ENCODE data around the gene CASP9.

Gene CASP9

DNA sequence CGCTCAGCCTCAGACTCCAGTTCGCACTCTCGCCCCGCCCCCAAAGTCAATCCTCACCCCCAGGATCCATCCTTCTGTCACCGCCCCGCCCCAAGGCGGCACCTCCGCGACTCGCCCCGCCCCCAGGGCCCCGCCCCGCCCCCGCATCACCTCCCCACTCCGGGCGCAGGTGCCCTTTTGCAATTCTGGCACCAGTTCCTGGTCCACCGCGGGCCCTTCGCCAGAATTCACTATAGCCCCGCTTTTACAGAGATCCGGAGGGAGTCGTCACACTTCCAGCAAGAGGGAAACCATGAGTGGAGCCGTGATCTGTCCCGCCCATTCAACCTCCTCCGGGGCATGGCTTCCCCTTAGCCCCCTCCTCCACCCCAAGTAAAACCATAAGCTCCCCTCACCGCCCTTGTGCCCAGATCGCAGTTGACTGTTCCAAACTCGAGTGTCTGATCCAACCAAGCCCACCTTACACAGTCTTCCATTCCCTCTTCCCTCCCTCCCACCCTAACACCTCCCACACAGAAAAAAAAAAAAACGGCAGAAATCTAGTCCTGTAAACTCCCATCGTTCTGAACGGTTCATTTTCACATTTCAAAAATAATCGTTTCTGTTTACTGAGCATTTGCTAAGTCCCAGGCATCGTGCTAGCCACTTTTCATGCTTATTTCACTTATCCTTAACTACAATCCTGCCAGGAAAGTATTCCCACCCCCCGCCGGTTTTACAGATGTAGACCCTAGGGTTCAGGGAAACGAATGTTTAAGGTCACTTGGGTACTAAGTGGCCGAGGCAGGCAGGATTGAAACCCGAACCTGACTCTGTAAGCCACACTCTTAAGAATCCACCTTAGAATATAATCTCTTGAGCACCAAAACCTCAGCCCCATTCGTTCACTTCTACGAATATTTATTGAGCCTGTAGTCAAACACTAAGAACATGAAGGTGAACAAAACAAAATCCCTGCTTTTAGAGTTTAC is 1.3 kb upstream of the CASP9 start:
- Histone ChIP-seq H3K27ac (replicated peaks) (peak overlapping the region; percentile 71), H3K4me3 (replicated peaks; ENCODE audit: insufficient read depth, low read length) (peak overlapping the region; percentile 43), H3K27me3 (ENCODE audit: insufficient read depth, poor library complexity, severe bottlenecking) (no peaks in the 10 kb centered on the region)
- DNase-seq (ENCODE audit: low read depth in 1 of 2, low spot score in 1 of 2): peak in 1 of 2 experiments; percentile 97
- TF ChIP-seq GABPA (IDR thresholded peaks at IDR 0.05; ENCODE audit: low read depth): no peak
- TF ChIP-seq CTCF (IDR thresholded peaks at IDR 0.05; ENCODE audit: insufficient read depth, low read length): no peak
- TF ChIP-seq POLR2AphosphoS5 (IDR thresholded peaks at IDR 0.05; ENCODE audit: low read depth): no peak
- TF ChIP-seq REST (IDR thresholded peaks at IDR 0.05; ENCODE audit: insufficient replicate concordance, low read depth): no peak
- TF ChIP-seq SPI1 (IDR thresholded peaks at IDR 0.05; ENCODE audit: borderline replicate concordance, low read depth): no peak

GRCh38 chr1:15524283-15525049 is 451 bp upstream of the CASP9 start:
- peak; percentile 90 to 99 for DNase-seq (ENCODE audit: low read depth in 1 of 2, low spot score in 1 of 2)
- no peak for TF ChIP-seq POLR2AphosphoS5 (IDR thresholded peaks at IDR 0.05; ENCODE audit: low read depth)
- no peak for TF ChIP-seq SPI1 (IDR thresholded peaks at IDR 0.05; ENCODE audit: borderline replicate concordance, low read depth)
- no peak for TF ChIP-seq CTCF (IDR thresholded peaks at IDR 0.05; ENCODE audit: insufficient read depth, low read length)
- TF ChIP-seq REST (IDR thresholded peaks at IDR 0.05; ENCODE audit: insufficient replicate concordance, low read depth): no peak
- no peak for TF ChIP-seq GABPA (IDR thresholded peaks at IDR 0.05; ENCODE audit: low read depth)
- no peaks in the 10 kb centered on the region for H3K27me3 ChIP-seq (ENCODE audit: insufficient read depth, poor library complexity, severe bottlenecking)
- peak overlapping the region; percentile 43 for H3K4me3 ChIP-seq (replicated peaks; ENCODE audit: insufficient read depth, low read length)
- peak overlapping the region; percentile 95 for H3K27ac ChIP-seq (replicated peaks)

DNA sequence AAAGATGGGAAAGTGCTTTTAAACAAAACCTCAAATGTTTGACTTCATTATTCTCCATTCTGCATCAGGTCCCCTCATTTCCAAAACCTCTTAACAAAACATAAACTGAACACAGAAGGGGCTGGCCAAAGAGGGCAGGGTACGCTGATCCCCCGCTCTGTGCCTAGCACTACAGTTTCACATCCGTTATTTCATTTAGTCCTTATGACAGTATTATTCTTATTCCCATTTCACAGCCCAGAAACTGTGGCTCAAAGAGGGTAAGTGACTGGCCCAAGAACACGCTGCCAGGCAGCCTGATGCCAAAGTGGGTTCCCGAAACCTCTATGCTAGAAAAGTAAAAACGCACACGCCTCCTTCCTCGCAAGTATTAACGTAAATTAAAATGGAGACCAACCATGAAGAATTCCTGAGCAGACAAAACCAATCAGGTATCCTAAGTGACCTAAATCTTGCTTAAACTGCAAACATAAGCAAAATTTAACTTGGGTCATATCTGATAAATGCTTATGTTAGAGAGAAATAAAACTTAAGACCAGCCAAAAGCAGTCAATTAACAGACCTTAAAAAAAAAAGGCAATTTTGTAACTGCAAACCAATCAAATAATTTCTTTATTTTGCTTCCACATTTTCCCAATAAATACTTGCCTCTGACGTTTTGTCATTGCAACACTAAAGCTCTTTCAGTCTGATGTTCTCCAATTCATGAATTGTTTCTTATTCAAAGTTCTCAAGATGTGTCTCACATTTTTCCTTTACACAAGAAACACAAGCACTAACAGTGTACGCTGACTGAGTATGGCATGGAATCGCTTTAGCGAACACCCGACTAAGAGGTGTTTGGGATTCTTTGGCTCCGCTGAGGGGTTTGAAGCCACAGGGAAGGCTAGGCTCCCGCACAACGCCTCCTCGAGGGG is 653 bp downstream of the CASP9 start:
- peak overlapping the region; percentile 48 for H3K27ac ChIP-seq (replicated peaks)

More for the DNA sequence above, 653 bp downstream of the CASP9 start:
- no peaks in the 10 kb centered on the region for H3K27me3 ChIP-seq (ENCODE audit: insufficient read depth, poor library complexity, severe bottlenecking)
- peak overlapping the region; percentile 43 for H3K4me3 ChIP-seq (replicated peaks; ENCODE audit: insufficient read depth, low read length)
- DNase-seq (ENCODE audit: low read depth in 1 of 2, low spot score in 1 of 2): no peak
- TF ChIP-seq SPI1 (IDR thresholded peaks at IDR 0.05; ENCODE audit: borderline replicate concordance, low read depth) (no peak), GABPA (IDR thresholded peaks at IDR 0.05; ENCODE audit: low read depth) (no peak), POLR2AphosphoS5 (IDR thresholded peaks at IDR 0.05; ENCODE audit: low read depth) (no peak), REST (IDR thresholded peaks at IDR 0.05; ENCODE audit: insufficient replicate concordance, low read depth) (no peak), CTCF (IDR thresholded peaks at IDR 0.05; ENCODE audit: insufficient read depth, low read length) (no peak)

All from HL-60 (cell line).